Naive thymus-derived CD4-positive, alpha-beta T cell (primary cell): ENCODE data around the gene KCTD5. TPM values are rescaled to one million over a fixed set of nuclear protein-coding genes. Genes with fewer than 3 reads are reported as not detected.
A peak's percentile ranks its signal among the peaks of the same experiment; 100 is the strongest.
"Not testable (repeated sequence)": the region's sequence is repeated elsewhere in the genome, so short reads cannot be mapped to it uniquely, and the experiment has no call there.

Experiments
- ATAC-seq: fragments of 150-1000 bp; cut with Tn5 transposase; 2 replicates; pipeline ENCODE4 v1.10.0; 2021; ENCODE audit warnings: mild to moderate bottlenecking, moderate library complexity
- CTCF ChIA-PET: fragments of 350-600 bp; sonication (Branson Sonifier 250); formaldehyde crosslinking; loops from one replicate; lab custom pipeline; 2021; ENCODE audit warnings: antibody characterized with exemption; lab: Charles Lee
- POLR2A ChIA-PET: fragments of 350-600 bp; sonication (Branson Sonifier 250); formaldehyde crosslinking; loops from one replicate; lab custom pipeline; 2021; ENCODE audit warnings: antibody characterized with exemption, inconsistent platforms; lab: Charles Lee
- DNase-seq, 9 donors: peaks; one replicate each; pipeline versions ENCODE4 v3.0.0 to v3.0.0-alpha.2; 2020 to 2022; ENCODE audit warnings: mixed read lengths in 1 of 9
- H3K27ac ChIP-seq: one replicate; pipeline ENCODE4 v1.7.0; 2013; ENCODE audit warnings: mild to moderate bottlenecking, low read depth, low read length, moderate library complexity
- H3K27me3 ChIP-seq, 2 donors: one replicate each; pipeline ENCODE4 v1.7.0; 2013; ENCODE audit warnings: low read length in 2 of 2, mild to moderate bottlenecking in 2 of 2, moderate library complexity in 2 of 2; ENCODE audit not compliant: control insufficient read depth in 2 of 2, insufficient read depth in 2 of 2
- H3K36me3 ChIP-seq, 3 experiments: 1 replicate in 2 of 3; 2 replicates in 1 of 3; pipeline ENCODE4 v1.7.0; 2013; ENCODE audit warnings: low read length in 3 of 3, mild to moderate bottlenecking in 3 of 3, moderate library complexity in 1 of 3; ENCODE audit not compliant: insufficient read depth in 3 of 3, control insufficient read depth in 2 of 3
- H3K4me1 ChIP-seq, 2 donors: one replicate each; pipeline ENCODE4 v1.7.0; 2013; ENCODE audit warnings: low read length in 2 of 2, mild to moderate bottlenecking in 2 of 2, moderate library complexity in 1 of 2; ENCODE audit not compliant: control insufficient read depth in 2 of 2, insufficient read depth in 2 of 2
- H3K4me3 ChIP-seq: 2 replicates; pipeline ENCODE4 v1.7.0; 2013; ENCODE audit warnings: mild to moderate bottlenecking, low read length
- H3K9me3 ChIP-seq, 3 experiments: 1 replicate in 2 of 3; 2 replicates in 1 of 3; pipeline ENCODE4 v1.7.0; 2013; ENCODE audit warnings: low read length in 3 of 3; ENCODE audit not compliant: control insufficient read depth in 2 of 3
- H3K27ac Mint-ChIP-seq, 9 donors: one replicate each; pipeline ENCODE4 v1.8.0; 2020 to 2022; ENCODE audit warnings: mixed read lengths in 9 of 9, mild to moderate bottlenecking in 8 of 9, moderate library complexity in 5 of 9, inconsistent platforms in 2 of 9
- H3K27me3 Mint-ChIP-seq, 5 donors: one replicate each; pipeline ENCODE4 v1.8.0; 2021 to 2022; ENCODE audit warnings: mixed read lengths in 5 of 5, mild to moderate bottlenecking in 1 of 5
- H3K36me3 Mint-ChIP-seq, 5 donors: one replicate each; pipeline ENCODE4 v1.8.0; 2020 to 2022; ENCODE audit warnings: mixed read lengths in 5 of 5, mild to moderate bottlenecking in 3 of 5, inconsistent platforms in 1 of 5
- H3K4me1 Mint-ChIP-seq, 7 donors: one replicate each; pipeline ENCODE4 v1.8.0; 2020 to 2022; ENCODE audit warnings: mixed read lengths in 7 of 7, mild to moderate bottlenecking in 3 of 7, inconsistent platforms in 1 of 7
- H3K4me3 Mint-ChIP-seq, 10 donors: one replicate each; pipeline ENCODE4 v1.8.0; 2020 to 2022; ENCODE audit warnings: mild to moderate bottlenecking in 10 of 10, mixed read lengths in 10 of 10, moderate library complexity in 6 of 10, inconsistent platforms in 2 of 10
- H3K9me3 Mint-ChIP-seq, 11 donors: one replicate each; pipeline ENCODE4 v1.8.0; 2020 to 2022; ENCODE audit warnings: mixed read lengths in 11 of 11, mild to moderate bottlenecking in 4 of 11, inconsistent platforms in 1 of 11, moderate library complexity in 1 of 11
- intact Hi-C, 2 donors: fragments of 100-400 bp; cut with micrococcal nuclease; formaldehyde crosslinking; loops; one replicate each; pipeline ENCODE4 v1.15.1; 2023
- polyA plus RNA-seq, 2 donors: library from polyadenylated mRNA; unstranded; fragments of 300-500 nt; fragmentation: Illumina TruSeq; gene quantifications; one replicate each; pipeline ENCODE4 v1.2.3, GENCODE V29; 2021
- total RNA-seq, 6 experiments: library from RNA in 5 of 6; stranded (reverse) in 5 of 6; gene quantifications; 1 replicate in 5 of 6; 2 replicates in 1 of 6; pipeline ENCODE4 v1.2.3 and lab custom pipeline; 2021 to 2026

The KCTD5 gene
- total and polyA plus RNA-seq, 7 experiments from 2014 or later = 15.7 to 37.5 (median 24.6) TPM

GRCh38 chr16:2663553-2664546 lies 18.5 kb upstream of the KCTD5 start:
- ChIA-PET POLR2A (no interaction called here), CTCF (no interaction called here)
- Histone ChIP-seq H3K4me1 (peaks cover 0 to 14% of the 10 kb centered on the region in 2 donors), H3K27me3 (no peaks in the 10 kb centered on the region), H3K36me3 (peaks cover 0 to 14% (median 0%) of the 10 kb centered on the region in 3 experiments), H3K4me3 (no peak overlapping the region), H3K9me3 (no peaks in the 10 kb centered on the region), H3K27ac (no peak overlapping the region)
- Mint-ChIP-seq H3K36me3 (peaks cover 4 to 20% (median 8%) of the 10 kb centered on the region in 5 donors), H3K4me1 (peaks cover 8 to 31% (median 20%) of the 10 kb centered on the region in 7 donors), H3K4me3 (peak overlapping the region in 1 of 10 donors; percentile 74), H3K27me3 (no peaks in the 10 kb centered on the region), H3K9me3 (peaks cover 0 to 2% (median 0%) of the 10 kb centered on the region in 11 donors), H3K27ac (peak overlapping the region in 4 of 9 donors; percentile 21 to 94 (median 72))
- peak; percentile 92 for ATAC-seq
- no peak for DNase-seq
- intact Hi-C loops = no loop called here

DNA sequence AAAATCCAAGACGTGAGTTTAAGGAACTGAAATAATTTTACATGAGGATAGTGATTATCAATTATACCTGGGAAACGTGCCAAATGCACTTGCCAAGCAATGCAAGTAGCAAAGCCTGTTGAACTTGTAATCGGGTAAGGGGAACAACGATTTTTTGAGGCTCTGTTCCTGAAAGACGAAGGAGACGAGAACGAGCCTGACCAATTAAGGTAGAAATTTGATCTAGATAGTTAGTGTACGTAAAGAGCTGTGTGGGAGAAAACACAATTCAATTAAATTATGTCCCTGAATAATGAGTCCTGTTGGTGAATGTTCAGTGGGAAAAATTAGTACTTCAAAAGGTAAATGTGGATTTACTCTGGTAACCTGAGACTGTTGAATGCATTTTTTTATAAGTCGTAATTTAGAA lies 17.7 kb upstream of the KCTD5 start:
- Mint-ChIP-seq H3K27me3 (no peaks in the 10 kb centered on the region), H3K4me1 (peaks cover 13 to 34% (median 24%) of the 10 kb centered on the region in 7 donors), H3K9me3 (peaks cover 0 to 2% (median 0%) of the 10 kb centered on the region in 11 donors), H3K36me3 (peaks cover 5 to 24% (median 9%) of the 10 kb centered on the region in 5 donors), H3K27ac (peak overlapping the region in 1 of 9 donors; percentile 94), H3K4me3 (no peak overlapping the region)
- H3K36me3 ChIP-seq = peaks cover 0 to 14% (median 0%) of the 10 kb centered on the region in 3 experiments
- no peaks in the 10 kb centered on the region for H3K9me3 ChIP-seq
- POLR2A ChIA-PET = no interaction called here
- peaks cover 0 to 14% of the 10 kb centered on the region in 2 donors for H3K4me1 ChIP-seq
- no peaks in the 10 kb centered on the region for H3K27me3 ChIP-seq
- no peak for ATAC-seq
- no peak overlapping the region for H3K4me3 ChIP-seq
- CTCF ChIA-PET = no interaction called here
- intact Hi-C loops = no loop called here
- H3K27ac ChIP-seq = no peak overlapping the region
- no peak for DNase-seq

- Mint-ChIP-seq H3K4me1 (peaks cover 20 to 37% (median 28%) of the 10 kb centered on the region in 7 donors), H3K27ac (peak overlapping the region in 1 of 9 donors; percentile 38), H3K36me3 (peaks cover 5 to 21% (median 9%) of the 10 kb centered on the region in 5 donors)
- H3K4me3 ChIP-seq, H3K27me3 Mint-ChIP-seq, CTCF ChIA-PET, H3K9me3 Mint-ChIP-seq, DNase-seq, H3K27me3 ChIP-seq, H3K27ac ChIP-seq, H3K4me3 Mint-ChIP-seq, H3K9me3 ChIP-seq, POLR2A ChIA-PET, ATAC-seq, intact Hi-C loops: not testable (repeated sequence)
- H3K36me3 ChIP-seq = peaks cover 0 to 14% (median 0%) of the 10 kb centered on the region in 3 experiments
- H3K4me1 ChIP-seq = peaks cover under 1 to 14% of the 10 kb centered on the region in 2 donors
Measured at GRCh38 chr16:2666671-2667070, 15.7 kb upstream of the KCTD5 start.

- Mint-ChIP-seq H3K4me1 (peaks cover 12 to 45% (median 34%) of the 10 kb centered on the region in 7 donors), H3K27ac (peak overlapping the region in 1 of 9 donors; percentile 51), H3K36me3 (peaks cover 5 to 19% (median 7%) of the 10 kb centered on the region in 5 donors), H3K4me3 (peak overlapping the region in 4 of 10 donors; percentile 55 to 72 (median 62))
- intact Hi-C loops, H3K4me1 ChIP-seq, DNase-seq, H3K9me3 Mint-ChIP-seq, H3K27me3 ChIP-seq, H3K27me3 Mint-ChIP-seq, CTCF ChIA-PET, ATAC-seq, H3K4me3 ChIP-seq, H3K27ac ChIP-seq, H3K9me3 ChIP-seq: not testable (repeated sequence)
- POLR2A ChIA-PET = interaction anchor here (0.7 kb wide), 1 partner anchor 128 kb away, joined by 3 read pairs; no protein-coding TSS in a partner anchor
- peaks cover 0 to 17% (median 0%) of the 10 kb centered on the region in 3 experiments for H3K36me3 ChIP-seq
Measured at GRCh38 chr16:2669587-2669986, 12.7 kb upstream of the KCTD5 start.

GRCh38 chr16:2670017-2670416 lies 12.3 kb upstream of the KCTD5 start:
- Mint-ChIP-seq H3K4me3 (peak overlapping the region in 9 of 10 donors; percentile 41 to 72 (median 60)), H3K27ac (peak overlapping the region in 3 of 9 donors; percentile 8 to 86 (median 51)), H3K36me3 (peaks cover 4 to 18% (median 7%) of the 10 kb centered on the region in 5 donors), H3K4me1 (peaks cover 12 to 45% (median 34%) of the 10 kb centered on the region in 7 donors)
- H3K36me3 ChIP-seq = peaks cover 0 to 17% (median 0%) of the 10 kb centered on the region in 3 experiments
- peak in 7 of 9 donors; percentile 27 to 67 (median 34) for DNase-seq
- ATAC-seq, H3K27me3 Mint-ChIP-seq, H3K27me3 ChIP-seq, H3K9me3 Mint-ChIP-seq, H3K9me3 ChIP-seq, H3K27ac ChIP-seq, H3K4me1 ChIP-seq, CTCF ChIA-PET, H3K4me3 ChIP-seq: not testable (repeated sequence)
- intact Hi-C loops = loop anchor here (2.0 to 5.0 kb wide), 5 partner anchors 133 to 1637 kb away; partner anchors contain the start of genes CCNF (in 1 of the 2), FLYWCH1 (in 1 of the 2) and PDPK1 (in 1 of the 2)
- POLR2A ChIA-PET = interaction anchor here (0.7 kb wide), 1 partner anchor 128 kb away, joined by 3 read pairs; no protein-coding TSS in a partner anchor

DNA sequence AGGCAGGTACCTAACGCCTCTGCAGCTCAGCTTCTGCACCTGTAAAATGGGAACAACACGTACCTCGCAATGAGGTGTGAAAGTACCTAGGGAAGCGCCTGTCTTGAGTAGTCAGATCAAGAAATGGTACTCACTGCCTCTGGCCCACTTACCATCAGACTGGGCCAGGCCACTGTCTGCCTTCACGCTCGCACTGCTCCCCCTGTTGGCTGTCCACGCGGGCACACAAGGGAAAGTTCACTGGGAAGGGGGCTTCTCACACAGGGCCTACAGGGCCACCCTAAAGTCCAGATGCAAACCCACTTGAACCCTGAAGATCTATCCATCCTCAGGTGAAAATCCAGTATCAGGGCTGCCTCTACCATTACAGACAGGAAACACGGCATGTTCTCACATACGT lies 11.1 kb upstream of the KCTD5 start:
- H3K9me3 ChIP-seq, DNase-seq, H3K27me3 Mint-ChIP-seq, H3K9me3 Mint-ChIP-seq, ATAC-seq, H3K27me3 ChIP-seq, CTCF ChIA-PET, H3K4me3 ChIP-seq, H3K4me1 ChIP-seq, H3K27ac ChIP-seq, POLR2A ChIA-PET, H3K27ac Mint-ChIP-seq: not testable (repeated sequence)
- peaks cover 12 to 45% (median 34%) of the 10 kb centered on the region in 7 donors for H3K4me1 Mint-ChIP-seq
- H3K36me3 ChIP-seq = peaks cover 0 to 17% (median 0%) of the 10 kb centered on the region in 3 experiments
- H3K4me3 Mint-ChIP-seq = peak overlapping the region in 3 of 10 donors; percentile 21 to 79 (median 27)
- peaks cover 4 to 14% (median 7%) of the 10 kb centered on the region in 5 donors for H3K36me3 Mint-ChIP-seq
- intact Hi-C loops = loop anchor here (2.0 to 5.0 kb wide), 5 partner anchors 134 to 1636 kb away; partner anchors contain the start of genes CCNF (in 1 of the 2), FLYWCH1 (in 1 of the 2) and PDPK1 (in 1 of the 2)
